Fibroblast of villous mesenchyme (primary cell): ENCODE results near the gene PCSK5. TPM values are rescaled to one million over a fixed set of nuclear protein-coding genes. Genes with fewer than 3 reads are reported as not detected.

Experiments used
- DNase-seq: peaks from one replicate; pipeline ENCODE4 v3.0.0-alpha.2; 2010; ENCODE audit warnings: low read depth
- H3K4me3 ChIP-seq: 2 replicates; pipeline ENCODE4 v1.5.1; 2011; ENCODE audit warnings: low read depth, mild to moderate bottlenecking, low read length
- total RNA-seq: library from RNA; depleted of rRNA; stranded (reverse); fragments of >200 nt; gene quantifications from 2 replicates; pipeline ENCODE4 v1.2.3, GENCODE V29; 2012
- TF ChIP-seq, protein P1 (sequence below): IDR thresholded peaks from 2 replicates; pipeline ENCODE4 v1.5.1; 2012; ENCODE audit warnings: low read depth, mild to moderate bottlenecking, low read length; ENCODE audit not compliant: insufficient read depth

PCSK5 gene
- total RNA-seq, 1 donor = 1.7 TPM

DNA sequence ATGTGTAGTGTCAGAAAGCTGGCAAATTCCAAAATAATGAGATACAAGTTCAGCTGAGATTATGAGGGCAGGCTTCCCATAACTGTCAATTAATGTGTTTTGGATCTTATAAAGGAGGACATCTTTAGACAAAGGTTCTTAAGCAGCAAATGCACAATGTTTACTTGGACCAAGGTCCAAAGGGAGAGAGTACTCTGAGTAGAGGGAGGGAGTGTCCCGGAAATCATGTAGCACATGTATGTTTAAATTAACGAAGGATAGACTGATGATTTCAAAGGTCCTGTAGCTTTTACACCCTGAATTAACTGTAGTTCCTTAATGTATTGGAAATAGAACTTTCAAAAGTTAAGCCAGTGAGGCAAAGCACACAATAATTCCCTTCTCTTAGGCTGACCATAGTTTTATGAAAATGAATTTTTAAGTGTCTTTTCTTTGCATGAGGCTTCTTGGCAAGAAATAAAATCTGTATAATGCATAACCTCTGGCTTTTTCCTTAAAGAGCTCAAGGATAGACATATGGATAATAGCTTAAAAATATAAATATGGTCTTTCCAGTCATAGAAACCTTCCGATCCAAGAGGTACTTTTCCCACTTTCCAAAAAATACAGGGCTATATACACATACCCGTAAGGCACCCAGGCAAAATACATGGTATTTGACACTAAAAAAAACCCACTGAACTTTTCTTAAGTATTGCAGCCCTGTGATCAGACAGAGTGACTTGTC is 93.0 kb downstream of the PCSK5 start:
- no peak for DNase-seq
- TF ChIP-seq, protein P1, sequence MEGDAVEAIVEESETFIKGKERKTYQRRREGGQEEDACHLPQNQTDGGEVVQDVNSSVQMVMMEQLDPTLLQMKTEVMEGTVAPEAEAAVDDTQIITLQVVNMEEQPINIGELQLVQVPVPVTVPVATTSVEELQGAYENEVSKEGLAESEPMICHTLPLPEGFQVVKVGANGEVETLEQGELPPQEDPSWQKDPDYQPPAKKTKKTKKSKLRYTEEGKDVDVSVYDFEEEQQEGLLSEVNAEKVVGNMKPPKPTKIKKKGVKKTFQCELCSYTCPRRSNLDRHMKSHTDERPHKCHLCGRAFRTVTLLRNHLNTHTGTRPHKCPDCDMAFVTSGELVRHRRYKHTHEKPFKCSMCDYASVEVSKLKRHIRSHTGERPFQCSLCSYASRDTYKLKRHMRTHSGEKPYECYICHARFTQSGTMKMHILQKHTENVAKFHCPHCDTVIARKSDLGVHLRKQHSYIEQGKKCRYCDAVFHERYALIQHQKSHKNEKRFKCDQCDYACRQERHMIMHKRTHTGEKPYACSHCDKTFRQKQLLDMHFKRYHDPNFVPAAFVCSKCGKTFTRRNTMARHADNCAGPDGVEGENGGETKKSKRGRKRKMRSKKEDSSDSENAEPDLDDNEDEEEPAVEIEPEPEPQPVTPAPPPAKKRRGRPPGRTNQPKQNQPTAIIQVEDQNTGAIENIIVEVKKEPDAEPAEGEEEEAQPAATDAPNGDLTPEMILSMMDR = no peak
- no peak overlapping the region for H3K4me3 ChIP-seq

DNA sequence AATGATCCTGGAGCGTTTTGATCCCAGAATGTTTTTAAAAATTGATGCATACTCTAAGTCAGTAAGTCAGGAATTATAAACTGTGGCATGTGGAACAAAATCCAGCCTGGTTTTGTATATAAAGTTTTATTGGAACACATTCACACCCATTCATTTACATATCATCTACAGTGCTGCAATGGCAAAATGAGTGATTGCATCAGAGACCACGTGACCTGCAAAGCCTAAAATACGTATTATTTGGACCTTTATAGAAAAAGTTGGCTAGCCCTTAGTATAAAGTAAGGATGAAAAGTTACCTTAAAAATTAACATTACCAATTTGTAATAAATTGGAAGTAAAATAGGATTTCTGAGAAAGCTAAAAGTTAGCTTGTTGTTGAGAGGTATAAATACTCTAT is 95.0 kb downstream of the PCSK5 start:
- TF ChIP-seq, protein P1 = no peak
- DNase-seq = no peak

DNA sequence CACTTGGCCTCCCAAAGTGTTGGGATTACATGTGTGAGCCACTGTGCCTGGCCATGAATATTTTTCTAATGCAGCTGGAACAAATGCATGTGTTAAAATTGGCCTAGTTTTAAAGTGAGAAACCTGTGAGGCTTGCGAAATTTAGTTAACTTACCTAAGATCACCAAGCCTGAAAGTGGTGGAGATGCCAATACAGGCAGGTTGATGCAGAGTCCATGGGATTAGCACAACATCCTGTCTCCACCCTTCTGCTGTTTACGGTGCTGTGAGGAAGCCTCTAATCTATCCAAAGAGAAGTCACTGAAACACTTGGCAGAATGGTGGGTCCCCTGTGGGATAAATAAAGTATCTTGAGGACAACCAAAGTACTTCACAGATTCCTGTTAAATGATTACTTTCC is 98.2 kb downstream of the PCSK5 start:
- DNase-seq = no peak
- H3K4me3 ChIP-seq = no peak overlapping the region
- TF ChIP-seq, protein P1 = no peak

More for the DNA sequence above, 95.0 kb downstream of the PCSK5 start:
- no peak overlapping the region for H3K4me3 ChIP-seq

DNA sequence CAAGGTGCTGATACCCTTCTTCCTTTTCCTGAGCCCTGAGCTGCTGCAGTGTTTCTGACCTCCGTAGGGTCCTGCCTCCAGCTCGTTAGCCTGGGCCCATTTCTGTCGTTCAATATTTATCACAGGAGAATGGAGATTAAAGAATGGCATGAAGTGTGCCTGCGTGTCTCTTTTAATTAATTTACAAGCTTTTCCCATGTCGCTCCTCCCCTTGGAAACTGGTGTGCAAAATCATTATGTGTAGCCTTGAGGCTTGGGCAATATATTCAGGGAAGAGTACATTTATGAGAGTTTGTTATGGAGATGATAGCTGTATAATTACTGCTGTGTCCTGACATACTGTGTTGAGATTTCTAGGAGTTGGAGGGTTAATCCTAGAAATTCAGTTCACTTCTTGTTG is 99.7 kb downstream of the PCSK5 start:
- TF ChIP-seq, protein P1 = no peak
- no peak overlapping the region for H3K4me3 ChIP-seq
- no peak for DNase-seq

DNA sequence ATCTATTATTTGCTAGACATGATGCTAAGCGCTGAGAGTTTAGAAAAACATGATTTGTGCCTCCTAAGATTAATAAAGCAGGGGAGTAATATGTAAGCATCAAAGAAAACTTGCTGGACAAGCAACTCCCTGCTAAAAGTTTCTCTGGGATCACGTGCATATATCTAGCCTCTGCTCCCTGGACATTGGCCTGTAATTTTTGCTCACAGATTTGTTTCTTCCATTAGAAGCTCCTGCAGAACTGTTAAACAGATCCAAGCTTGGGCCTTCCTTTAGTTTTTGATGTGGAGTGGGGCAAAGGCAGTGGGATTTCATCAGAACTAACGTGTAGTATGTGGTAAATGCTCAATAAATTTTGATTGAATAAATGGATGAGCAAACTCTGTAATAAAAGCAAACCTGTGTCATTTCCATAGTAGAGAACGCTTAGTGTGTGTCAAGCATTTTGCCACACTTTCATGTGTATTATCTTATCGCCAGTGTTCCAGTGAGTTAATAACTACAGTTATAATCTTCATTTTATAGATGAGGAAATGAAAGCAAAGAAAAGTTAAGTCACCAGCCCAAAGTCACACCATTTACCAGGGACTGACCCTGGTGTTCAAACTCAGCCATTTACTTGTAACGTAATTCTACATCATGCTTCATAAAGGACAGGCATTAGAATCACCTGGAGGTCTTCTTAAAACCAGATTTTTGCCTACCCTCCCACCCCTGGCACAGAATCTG is 100.3 kb downstream of the PCSK5 start:
- DNase-seq = no peak
- H3K4me3 ChIP-seq = no peak overlapping the region
- TF ChIP-seq, protein P1 = no peak

DNA sequence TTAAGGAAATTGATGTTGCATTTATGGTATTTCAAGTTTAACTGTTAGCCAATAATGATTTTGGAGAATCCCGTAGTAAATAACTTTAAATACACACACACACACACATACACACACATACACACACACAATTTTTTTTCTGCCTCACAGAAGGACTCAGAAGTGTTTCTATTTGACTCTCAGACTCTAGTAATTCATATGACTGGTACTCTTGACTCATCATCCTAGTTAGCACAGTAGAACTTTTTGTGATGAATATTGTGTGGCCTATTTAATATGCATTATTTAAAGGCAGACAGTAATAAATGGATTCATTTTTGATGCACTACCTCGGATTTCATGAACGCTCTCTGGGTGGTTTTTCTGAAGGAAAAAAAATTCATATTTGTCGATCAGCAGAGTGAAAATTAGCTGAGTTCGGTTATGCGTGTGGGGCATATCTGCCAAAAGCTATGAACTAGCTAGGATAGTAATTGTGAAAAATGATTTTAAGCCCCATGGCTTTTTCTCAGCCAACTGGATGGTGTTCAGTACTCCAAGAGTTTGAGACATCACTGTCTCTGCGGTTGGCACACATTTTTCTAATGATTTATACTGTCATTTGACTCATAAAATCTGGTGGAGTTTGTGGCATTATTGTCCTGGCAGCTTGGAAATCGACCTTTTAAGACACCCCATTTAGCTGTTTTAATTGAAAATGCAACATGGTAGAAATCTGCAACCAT is 102.2 kb downstream of the PCSK5 start:
- TF ChIP-seq, protein P1 = no peak
- no peak overlapping the region for H3K4me3 ChIP-seq
- DNase-seq = no peak
